Activated naive CD4-positive, alpha-beta T cell treated with anti-CD3 and anti-CD28 coated beads, Interleukin-2, amount 50 U/mL, for 16 hours (primary cell): ENCODE data around the gene KDM5C.
A peak's percentile ranks its signal among the peaks of the same experiment; 100 is the strongest.
"Not testable (repeated sequence)": the region's sequence is repeated elsewhere in the genome, so short reads cannot be mapped to it uniquely, and the experiment has no call there.

ENCODE experiments used
- DNase-seq: peaks from one replicate; pipeline ENCODE4 v3.0.0-alpha.2; 2020

Gene KDM5C

GRCh38 chrX:53186351-53186750 lies 38.7 kb downstream of the KDM5C start:
- peak; percentile 32 for DNase-seq

- DNase-seq = no peak
Measured at GRCh38 chrX:53184836-53185235, 40.2 kb downstream of the KDM5C start.

GRCh38 chrX:53171356-53171755 lies 53.7 kb downstream of the KDM5C start:
- no peak for DNase-seq

GRCh38 chrX:53166103-53166502 lies 58.9 kb downstream of the KDM5C start:
- no peak for DNase-seq

GRCh38 chrX:53164566-53164965 lies 60.4 kb downstream of the KDM5C start:
- not testable (repeated sequence) for DNase-seq

- no peak for DNase-seq
Measured at GRCh38 chrX:53163436-53163835, 61.6 kb downstream of the KDM5C start.

GRCh38 chrX:53160297-53160983 lies 64.6 kb downstream of the KDM5C start:
- DNase-seq = no peak

GRCh38 chrX:53159184-53159583 lies 65.8 kb downstream of the KDM5C start:
- DNase-seq = no peak

- DNase-seq = no peak
Measured at GRCh38 chrX:53156207-53156596, 68.8 kb downstream of the KDM5C start.

GRCh38 chrX:53155512-53156206 lies 69.3 kb downstream of the KDM5C start:
- DNase-seq = no peak

- DNase-seq = no peak
Measured at GRCh38 chrX:53153581-53153980, 71.4 kb downstream of the KDM5C start.
